ENCODE results near the gene ACTL6A. TPM values are rescaled to one million over a fixed set of nuclear protein-coding genes. Genes with fewer than 3 reads are reported as not detected.
"Not testable (repeated sequence)": the region's sequence is repeated elsewhere in the genome, so short reads cannot be mapped to it uniquely, and the experiment has no call there.

Gene ACTL6A
- total RNA-seq: 10 to 100 TPM; 14.1 to 29.8 (median 19.8) TPM
- polyA plus RNA-seq: 10 to 100 TPM; 30.3 to 32.6 TPM
- long read RNA-seq, donor 1, transcript ACTL6A-203 (14 exons, 1,750 nt): minor isoform, 5 of 33 reads
- long read RNA-seq, donor 1, transcript ACTL6A-202 (14 exons, 1,901 nt): major isoform, 25 of 33 reads
- long read RNA-seq, donor 1, partial matches to known transcripts: 2 of 33 reads
- long read RNA-seq, donor 1, other reads (novel, unspliced or antisense): 1 of 33 reads
- long read RNA-seq, donor 2, transcript ACTL6A-203 (14 exons, 1,750 nt): minor isoform, 31 of 163 reads
- long read RNA-seq, donor 2, transcript ACTL6A-202 (14 exons, 1,901 nt): major isoform, 121 of 163 reads
- long read RNA-seq, donor 2, partial matches to known transcripts: 3 of 163 reads
- long read RNA-seq, donor 2, other reads (novel, unspliced or antisense): 6 of 163 reads
- long read RNA-seq, donor 3, transcript ACTL6A-202 (14 exons, 1,901 nt): major isoform, 14 of 24 reads
- long read RNA-seq, donor 3, transcript ACTL6A-203 (14 exons, 1,750 nt): minor isoform, 8 of 24 reads
- long read RNA-seq, donor 3, partial matches to known transcripts: 2 of 24 reads
- long read RNA-seq, donor 3, other reads (novel, unspliced or antisense): 0 of 24 reads

DNA sequence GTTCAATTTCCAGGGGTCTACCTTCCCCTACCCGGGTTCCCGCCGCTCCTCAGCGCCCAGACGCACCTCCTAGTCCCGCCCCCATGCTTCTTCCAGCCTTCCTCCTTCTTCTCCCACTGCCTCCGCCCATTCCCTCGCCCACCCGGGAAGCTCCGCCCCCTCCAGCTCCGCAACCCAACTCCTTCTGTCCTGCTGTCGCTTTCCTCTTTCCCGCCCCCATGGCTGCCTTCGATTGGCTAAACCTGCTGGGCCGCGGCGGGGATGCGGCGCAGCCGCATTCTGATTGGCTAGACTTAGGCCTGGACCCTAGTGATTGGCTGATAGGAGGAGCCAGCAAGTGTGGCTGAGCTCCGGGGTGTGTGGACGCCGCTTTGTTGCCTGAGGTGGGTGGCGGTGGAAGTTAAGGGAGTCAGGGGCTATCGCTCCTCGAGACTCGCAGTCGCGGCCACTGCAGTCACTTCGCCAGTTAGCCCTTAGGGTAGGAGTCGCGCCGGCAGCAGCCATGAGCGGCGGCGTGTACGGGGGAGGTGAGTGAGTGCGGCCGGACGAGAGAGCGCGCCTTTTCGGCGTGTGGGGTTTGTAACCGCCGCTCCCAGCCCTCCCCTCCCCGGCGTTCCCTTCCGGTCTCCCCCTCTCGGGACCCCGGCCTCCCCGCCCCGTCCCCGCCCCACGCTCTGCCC lies at the start of gene ACTL6A:
Gene ACTL6A, plus strand, starts transcription at position 336 of the 680 bp plus-strand sequence. Its CDS starts 167 bp downstream, at position 503.
- peak within 1 kb of the TSS; percentile 73 to 97 (median 90) for H3K4me3 ChIP-seq
- DNase-seq (peak; percentile 100), ATAC-seq (peak; percentile 98 to 99 (median 99))
- no peaks in the 10 kb centered on the region for H3K27me3 ChIP-seq
- WGBS, 4 donors: 0% methylated on average over 40 to 55 of the region's 55 CpGs
- H3K36me3 ChIP-seq: no peaks in the 10 kb centered on the region
- no peaks in the 10 kb centered on the region for H3K9me3 ChIP-seq
- peak within 1 kb of the TSS; percentile 72 to 94 (median 88) for H3K27ac ChIP-seq
- TF ChIP-seq, protein P1, sequence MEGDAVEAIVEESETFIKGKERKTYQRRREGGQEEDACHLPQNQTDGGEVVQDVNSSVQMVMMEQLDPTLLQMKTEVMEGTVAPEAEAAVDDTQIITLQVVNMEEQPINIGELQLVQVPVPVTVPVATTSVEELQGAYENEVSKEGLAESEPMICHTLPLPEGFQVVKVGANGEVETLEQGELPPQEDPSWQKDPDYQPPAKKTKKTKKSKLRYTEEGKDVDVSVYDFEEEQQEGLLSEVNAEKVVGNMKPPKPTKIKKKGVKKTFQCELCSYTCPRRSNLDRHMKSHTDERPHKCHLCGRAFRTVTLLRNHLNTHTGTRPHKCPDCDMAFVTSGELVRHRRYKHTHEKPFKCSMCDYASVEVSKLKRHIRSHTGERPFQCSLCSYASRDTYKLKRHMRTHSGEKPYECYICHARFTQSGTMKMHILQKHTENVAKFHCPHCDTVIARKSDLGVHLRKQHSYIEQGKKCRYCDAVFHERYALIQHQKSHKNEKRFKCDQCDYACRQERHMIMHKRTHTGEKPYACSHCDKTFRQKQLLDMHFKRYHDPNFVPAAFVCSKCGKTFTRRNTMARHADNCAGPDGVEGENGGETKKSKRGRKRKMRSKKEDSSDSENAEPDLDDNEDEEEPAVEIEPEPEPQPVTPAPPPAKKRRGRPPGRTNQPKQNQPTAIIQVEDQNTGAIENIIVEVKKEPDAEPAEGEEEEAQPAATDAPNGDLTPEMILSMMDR (IDR thresholded peaks at IDR 0.05): no peak
- TF ChIP-seq POLR2A (IDR thresholded peaks at IDR 0.05): peak in 1 of 2 donors; percentile 55
- intact Hi-C loops (cut with DNase I): loop anchor here in 5 of 10 donors (2.0 to 10.0 kb wide), 8 partner anchors 42 to 490 kb away; partner anchors contain the start of genes MFN1 (in 3 of the 5), PIK3CA (in 2 of the 5), ZNF639 (in 2 of the 5) and MRPL47 (in 1 of the 5)
- H3K4me1 ChIP-seq: peaks cover 0 to 24% (median 12%) of the 10 kb centered on the region in 12 donors

- Histone ChIP-seq H3K9me3 (peaks cover 0 to 9% (median 0%) of the 10 kb centered on the region in 12 donors), H3K27me3 (no peaks in the 10 kb centered on the region), H3K4me3 (no peak overlapping the region), H3K27ac (no peak overlapping the region), H3K36me3 (no peaks in the 10 kb centered on the region), H3K4me1 (peaks cover 0 to 9% (median 0%) of the 10 kb centered on the region in 12 donors)
- DNase-seq (no peak), ATAC-seq (no peak)
- intact Hi-C loops (cut with DNase I): no loop called here
- WGBS, 4 donors: 87 to 94% (median 91%) methylated on average over 2 of the region's 2 CpGs
- no peak for TF ChIP-seq POLR2A (IDR thresholded peaks at IDR 0.05)
- TF ChIP-seq, protein P1 (IDR thresholded peaks at IDR 0.05): no peak
These were observed 48.9 kb upstream of the ACTL6A start for GRCh38 chr3:179513862-179514261.

GRCh38 chr3:179516461-179517251 lies 46.1 kb upstream of the ACTL6A start:
- H3K9me3 ChIP-seq; DNase-seq; H3K27me3 ChIP-seq; ATAC-seq; H3K36me3 ChIP-seq; H3K4me3 ChIP-seq; H3K4me1 ChIP-seq; intact Hi-C loops (cut with DNase I): not testable (repeated sequence)
- 70 to 78% (median 73%) methylated on average over 9 of the region's 9 CpGs for WGBS, 4 donors
- H3K27ac ChIP-seq: peak overlapping the region in 4 of 12 donors; percentile 9 to 46 (median 29)

- Histone ChIP-seq H3K4me1 (peaks cover 0 to 21% (median 17%) of the 10 kb centered on the region in 12 donors), H3K4me3 (peak overlapping the region in 3 of 12 donors; percentile 24 to 40 (median 39)), H3K27ac (peak overlapping the region in 11 of 12 donors; percentile 25 to 83 (median 65)), H3K36me3 (no peaks in the 10 kb centered on the region), H3K27me3 (no peaks in the 10 kb centered on the region), H3K9me3 (no peaks in the 10 kb centered on the region)
- peak in 2 of 4 donors; percentile 19 to 25 for ATAC-seq
- DNase-seq: no peak
- intact Hi-C loops (cut with DNase I): loop anchor here in 4 of 10 donors (2.0 to 10.0 kb wide), 3 partner anchors 72 to 79 kb away; partner anchors contain the start of gene GNB4 (in 3 of the 4)
- no peak for TF ChIP-seq POLR2A (IDR thresholded peaks at IDR 0.05)
- TF ChIP-seq, protein P1 (IDR thresholded peaks at IDR 0.05): no peak
- WGBS, 4 donors: 0 to 11% (median 1%) methylated on average over 1 of the region's 1 CpG
These were observed 36.2 kb upstream of the ACTL6A start for GRCh38 chr3:179526482-179526881.

All from heart left ventricle (tissue), 16 donors.